T-helper 1 cell (primary cell): ENCODE measurements around the gene AOPEP.
A peak's percentile ranks its signal among the peaks of the same experiment; 100 is the strongest.

ENCODE experiments used
- DNase-seq, 5 donors: peaks; one replicate each; pipeline ENCODE4 v3.0.0-alpha.2; 2012 to 2020

AOPEP gene

GRCh38 chr9:94901019-94901363, 174.5 kb downstream of the AOPEP start:
- DNase-seq, result no peak

- no peak for DNase-seq
Observed at GRCh38 chr9:94903961-94904421, 177.5 kb downstream of the AOPEP start.

GRCh38 chr9:94904806-94905205, 178.3 kb downstream of the AOPEP start:
- no peak for DNase-seq

- DNase-seq, result no peak
Observed at GRCh38 chr9:94905606-94906005, 179.1 kb downstream of the AOPEP start.

GRCh38 chr9:94906181-94906580, 179.7 kb downstream of the AOPEP start:
- no peak for DNase-seq

GRCh38 chr9:94906713-94907112, 180.2 kb downstream of the AOPEP start:
- no peak for DNase-seq

GRCh38 chr9:94907264-94907936, 180.9 kb downstream of the AOPEP start:
- DNase-seq, result no peak

- DNase-seq, result no peak
Observed at GRCh38 chr9:94908011-94908563, 181.6 kb downstream of the AOPEP start.

- DNase-seq, result no peak
Observed at GRCh38 chr9:94908583-94909249, 182.2 kb downstream of the AOPEP start.

GRCh38 chr9:94909250-94909894, 182.9 kb downstream of the AOPEP start:
- peak in 1 of 5 donors; percentile 72 for DNase-seq

- DNase-seq, result no peak
Observed at GRCh38 chr9:94909965-94910730, 183.6 kb downstream of the AOPEP start.

GRCh38 chr9:94911211-94911610, 184.7 kb downstream of the AOPEP start:
- no peak for DNase-seq

- DNase-seq, result no peak
Observed at GRCh38 chr9:94911986-94912635, 185.6 kb downstream of the AOPEP start.

- DNase-seq, result no peak
Observed at GRCh38 chr9:94912700-94913249, 186.3 kb downstream of the AOPEP start.

- no peak for DNase-seq
Observed at GRCh38 chr9:94913550-94913949, 187.1 kb downstream of the AOPEP start.

GRCh38 chr9:94915476-94916450, 189.3 kb downstream of the AOPEP start:
- no peak for DNase-seq

- no peak for DNase-seq
Observed at GRCh38 chr9:94916956-94917355, 190.5 kb downstream of the AOPEP start.

- no peak for DNase-seq
Observed at GRCh38 chr9:94918038-94918753, 191.7 kb downstream of the AOPEP start.

GRCh38 chr9:94919376-94920098, 193.0 kb downstream of the AOPEP start:
- DNase-seq, result no peak
